Skeletal muscle satellite cell (primary cell): ENCODE data around the gene C17orf107.

Experiments
- H3K27me3 ChIP-seq: 2 replicates; pipeline ENCODE4 v1.7.0; 2013; ENCODE audit warnings: low read length; ENCODE audit not compliant: control insufficient read depth, insufficient read depth
- H3K36me3 ChIP-seq: 2 replicates; pipeline ENCODE4 v1.7.0; 2013; ENCODE audit warnings: mild to moderate bottlenecking, control low read depth, low read length; ENCODE audit not compliant: insufficient read depth
- H3K4me1 ChIP-seq: 2 replicates; pipeline ENCODE4 v1.7.0; 2013; ENCODE audit warnings: low read length; ENCODE audit not compliant: control insufficient read depth, insufficient read depth
- H3K4me2 ChIP-seq: 2 replicates; pipeline ENCODE4 v1.7.0; 2013; ENCODE audit warnings: mild to moderate bottlenecking, low read length
- H3K4me3 ChIP-seq: 2 replicates; pipeline ENCODE4 v1.7.0; 2013; ENCODE audit warnings: low read length
- H3K9ac ChIP-seq: 2 replicates; pipeline ENCODE4 v1.7.0; 2013; ENCODE audit warnings: mild to moderate bottlenecking, low read depth, low read length, moderate library complexity
- H3K9me3 ChIP-seq: replicated peaks from 2 replicates; pipeline ENCODE4 v1.7.0; 2013; ENCODE audit warnings: mild to moderate bottlenecking, control low read depth, low read length

The C17orf107 gene

DNA sequence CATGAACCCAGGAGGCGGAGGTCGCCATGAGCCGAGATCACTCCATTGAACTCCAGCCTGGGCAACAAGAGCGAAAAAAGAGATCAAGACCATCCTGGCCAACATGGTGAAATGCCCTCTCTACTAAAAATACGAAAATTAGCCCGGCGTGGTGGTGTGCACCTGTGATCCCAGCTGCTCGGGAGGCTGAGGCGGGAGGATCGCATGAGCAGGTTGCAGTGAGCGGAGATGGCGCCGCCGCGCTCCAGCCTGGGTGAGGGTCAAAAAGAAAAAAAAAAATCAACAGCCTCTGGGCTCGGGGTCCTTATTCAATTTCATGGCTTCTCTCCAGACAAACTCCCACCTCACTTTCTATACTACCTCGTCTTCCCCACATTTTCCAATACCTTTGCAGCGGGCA lies 29.5 kb downstream of the C17orf107 start:
- H3K4me1 ChIP-seq, result peaks cover under 1% of the 10 kb centered on the region
- no peaks in the 10 kb centered on the region for H3K9me3 ChIP-seq
- H3K4me3 ChIP-seq, result no peak overlapping the region
- H3K9ac ChIP-seq, result no peak overlapping the region
- H3K4me2 ChIP-seq, result no peak overlapping the region
- H3K36me3 ChIP-seq, result peaks cover 3% of the 10 kb centered on the region
- H3K27me3 ChIP-seq, result no peaks in the 10 kb centered on the region

DNA sequence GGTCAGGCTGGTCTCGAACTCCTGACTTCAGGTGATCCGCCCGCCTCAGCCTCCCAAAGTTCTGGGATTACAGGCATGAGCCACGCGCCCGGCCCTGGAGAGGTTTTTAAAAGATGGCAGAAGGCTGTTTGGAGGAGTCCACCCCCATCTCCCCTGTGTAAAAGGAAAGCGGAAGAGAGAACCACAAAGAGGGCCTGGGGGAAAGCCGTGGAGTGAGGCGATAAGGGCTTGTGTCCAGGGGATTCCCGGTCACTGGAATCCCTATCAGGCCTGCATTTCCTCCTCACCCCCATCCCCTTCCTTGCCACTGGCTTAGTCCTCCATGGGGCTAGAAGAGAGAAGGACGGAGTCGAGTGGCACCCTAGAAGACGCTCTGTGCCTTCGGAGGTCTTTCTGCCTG lies 32.6 kb downstream of the C17orf107 start, which contains the start of gene GP1BA:
Gene GP1BA (plus strand): TSS at position 315 of the 400 bp plus-strand sequence. CDS start 328 bp downstream, outside the sequence.
- Histone ChIP-seq H3K9ac (no peak within 1 kb of the TSS), H3K4me1 (peaks cover 8% of the 10 kb centered on the region), H3K4me2 (no peak within 1 kb of the TSS), H3K4me3 (no peak within 1 kb of the TSS), H3K36me3 (peaks cover 8% of the 10 kb centered on the region), H3K9me3 (no peaks in the 10 kb centered on the region), H3K27me3 (no peaks in the 10 kb centered on the region)

GRCh38 chr17:4932756-4933155 lies 33.4 kb downstream of the C17orf107 start:
- H3K36me3 ChIP-seq, result peaks cover 15% of the 10 kb centered on the region
- no peaks in the 10 kb centered on the region for H3K27me3 ChIP-seq
- H3K4me1 ChIP-seq, result peaks cover 8% of the 10 kb centered on the region
- no peak overlapping the region for H3K4me2 ChIP-seq
- no peak overlapping the region for H3K4me3 ChIP-seq
- no peak overlapping the region for H3K9ac ChIP-seq
- no peaks in the 10 kb centered on the region for H3K9me3 ChIP-seq

DNA sequence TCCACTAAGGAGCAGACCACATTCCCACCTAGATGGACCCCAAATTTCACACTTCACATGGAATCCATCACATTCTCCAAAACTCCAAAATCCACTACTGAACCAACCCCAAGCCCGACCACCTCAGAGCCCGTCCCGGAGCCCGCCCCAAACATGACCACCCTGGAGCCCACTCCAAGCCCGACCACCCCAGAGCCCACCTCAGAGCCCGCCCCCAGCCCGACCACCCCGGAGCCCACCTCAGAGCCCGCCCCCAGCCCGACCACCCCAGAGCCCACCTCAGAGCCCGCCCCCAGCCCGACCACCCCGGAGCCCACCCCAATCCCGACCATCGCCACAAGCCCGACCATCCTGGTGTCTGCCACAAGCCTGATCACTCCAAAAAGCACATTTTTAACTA lies 34.3 kb downstream of the C17orf107 start:
- Histone ChIP-seq H3K9me3 (no peaks in the 10 kb centered on the region), H3K27me3 (no peaks in the 10 kb centered on the region), H3K4me2 (peak overlapping the region; percentile 37), H3K4me3 (no peak overlapping the region), H3K9ac (peak overlapping the region; percentile 32), H3K4me1 (peaks cover 14% of the 10 kb centered on the region), H3K36me3 (peaks cover 21% of the 10 kb centered on the region)

GRCh38 chr17:4934173-4934979 lies 35.0 kb downstream of the C17orf107 start:
- Histone ChIP-seq H3K9me3 (no peaks in the 10 kb centered on the region), H3K4me3 (no peak overlapping the region), H3K4me2 (peak overlapping the region; percentile 37), H3K4me1 (peaks cover 21% of the 10 kb centered on the region), H3K27me3 (no peaks in the 10 kb centered on the region), H3K9ac (peak overlapping the region; percentile 32), H3K36me3 (peaks cover 21% of the 10 kb centered on the region)

DNA sequence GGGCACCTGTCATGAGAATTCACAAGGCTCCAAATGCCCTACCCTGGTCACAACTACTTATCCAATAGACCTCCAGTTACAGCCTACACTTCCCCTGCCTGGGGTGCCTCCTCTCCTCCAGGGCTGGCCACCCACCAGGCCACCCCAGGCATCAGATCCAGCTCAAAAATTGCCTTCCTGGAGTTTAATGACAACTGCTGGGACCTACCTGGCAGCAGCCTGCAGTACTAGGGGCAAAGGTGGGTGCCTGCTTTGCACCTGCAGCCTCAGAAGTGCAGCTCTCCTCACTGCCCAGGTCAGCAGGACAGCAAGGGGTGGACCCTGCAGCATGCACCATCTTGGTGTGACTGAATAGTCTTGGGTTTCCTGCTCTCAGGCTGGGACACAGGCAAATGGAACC lies 36.3 kb downstream of the C17orf107 start:
- H3K4me1 ChIP-seq, result peaks cover 21% of the 10 kb centered on the region

GRCh38 chr17:4936436-4936835 lies 37.1 kb downstream of the C17orf107 start:
- Histone ChIP-seq H3K36me3 (peaks cover 18% of the 10 kb centered on the region), H3K9me3 (no peaks in the 10 kb centered on the region), H3K4me3 (no peak overlapping the region), H3K9ac (no peak overlapping the region), H3K4me2 (no peak overlapping the region), H3K4me1 (peaks cover 26% of the 10 kb centered on the region), H3K27me3 (no peaks in the 10 kb centered on the region)

More for the DNA sequence above, 36.3 kb downstream of the C17orf107 start:
- Histone ChIP-seq H3K9ac (no peak overlapping the region), H3K4me2 (no peak overlapping the region), H3K27me3 (no peaks in the 10 kb centered on the region), H3K9me3 (no peaks in the 10 kb centered on the region), H3K4me3 (no peak overlapping the region), H3K36me3 (peaks cover 21% of the 10 kb centered on the region)

- peaks cover 29% of the 10 kb centered on the region for H3K4me1 ChIP-seq
- H3K9ac ChIP-seq, result no peak overlapping the region
- H3K4me2 ChIP-seq, result no peak overlapping the region
- H3K9me3 ChIP-seq, result no peaks in the 10 kb centered on the region
- no peak overlapping the region for H3K4me3 ChIP-seq
- H3K36me3 ChIP-seq, result peaks cover 22% of the 10 kb centered on the region
- H3K27me3 ChIP-seq, result no peaks in the 10 kb centered on the region
Observed at GRCh38 chr17:4937553-4937952, 38.2 kb downstream of the C17orf107 start.

GRCh38 chr17:4938069-4938491 lies 38.7 kb downstream of the C17orf107 start:
- Histone ChIP-seq H3K4me2 (peak overlapping the region; percentile 99), H3K9ac (peak overlapping the region; percentile 94), H3K27me3 (no peaks in the 10 kb centered on the region), H3K36me3 (peaks cover 27% of the 10 kb centered on the region), H3K4me3 (no peak overlapping the region), H3K9me3 (no peaks in the 10 kb centered on the region), H3K4me1 (peaks cover 32% of the 10 kb centered on the region)

DNA sequence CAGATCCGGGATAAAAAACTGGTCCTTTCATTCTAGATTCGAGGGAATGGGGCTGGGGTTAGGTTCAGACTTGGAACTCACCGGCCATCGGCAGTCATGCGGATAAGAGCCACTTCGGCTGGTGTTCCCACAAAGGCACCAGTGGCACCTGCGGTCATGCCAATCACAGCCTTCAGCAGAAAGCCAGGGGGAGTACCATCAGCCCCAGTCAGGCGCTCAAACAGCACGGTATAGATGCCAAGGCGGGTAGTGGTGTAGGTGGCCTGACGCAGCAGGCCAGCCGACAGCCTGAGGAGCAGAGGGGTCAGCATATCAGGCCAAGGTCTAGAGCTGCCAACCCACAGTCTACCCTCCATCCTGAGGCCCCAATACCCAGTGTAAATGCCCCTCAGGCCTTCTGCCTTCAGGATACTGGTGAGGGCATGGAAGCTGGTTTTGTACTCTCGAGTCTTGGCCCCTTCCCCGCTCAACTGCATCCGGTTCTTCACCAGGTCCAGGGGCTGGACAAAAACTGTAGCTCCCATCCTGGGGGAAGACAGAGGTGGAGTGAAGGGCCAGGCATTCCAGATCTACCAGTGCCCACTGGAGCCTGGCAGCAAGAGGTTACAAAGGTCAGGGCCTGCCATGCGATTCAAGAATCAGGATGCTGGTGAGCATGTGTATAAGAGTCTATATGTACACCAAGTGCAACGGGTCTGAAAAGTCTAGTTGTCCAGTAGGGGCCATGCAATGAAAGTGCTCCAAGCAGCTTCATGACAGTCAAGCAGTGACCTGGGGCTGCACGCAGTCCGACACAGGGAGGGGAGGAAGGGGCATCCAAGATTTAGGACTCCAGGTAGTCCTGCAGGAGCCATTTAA lies 39.6 kb downstream of the C17orf107 start:
- H3K4me1 ChIP-seq, result peaks cover 36% of the 10 kb centered on the region
- peak overlapping the region; percentile 94 for H3K9ac ChIP-seq
- no peaks in the 10 kb centered on the region for H3K9me3 ChIP-seq
- peak overlapping the region; percentile 99 for H3K4me2 ChIP-seq
- H3K36me3 ChIP-seq, result peaks cover 35% of the 10 kb centered on the region
- peak overlapping the region; percentile 90 for H3K4me3 ChIP-seq
- no peaks in the 10 kb centered on the region for H3K27me3 ChIP-seq

GRCh38 chr17:4939546-4939795 lies 40.1 kb downstream of the C17orf107 start:
- H3K9me3 ChIP-seq, result no peaks in the 10 kb centered on the region
- H3K4me2 ChIP-seq, result peak overlapping the region; percentile 99
- peaks cover 35% of the 10 kb centered on the region for H3K4me1 ChIP-seq
- no peaks in the 10 kb centered on the region for H3K27me3 ChIP-seq
- H3K9ac ChIP-seq, result peak overlapping the region; percentile 94
- peaks cover 41% of the 10 kb centered on the region for H3K36me3 ChIP-seq
- peak overlapping the region; percentile 90 for H3K4me3 ChIP-seq
